Calu3 (cell line): ENCODE results near the gene PRAMEF2. TPM values are rescaled to one million over a fixed set of nuclear protein-coding genes. Genes with fewer than 3 reads are reported as not detected.
"Not testable (repeated sequence)": the region's sequence is repeated elsewhere in the genome, so short reads cannot be mapped to it uniquely, and the experiment has no call there.

Experiments used
- BruUV-seq: library from RNA; stranded (reverse); fragments of 400-500 nt; replicated peaks from 2 replicates; lab custom pipeline; 2021; lab: Mats Ljungman, UMichigan
- CTCF ChIA-PET: fragments of 300-600 bp; sonication (Branson Sonifier 250); formaldehyde crosslinking; loops from one replicate; lab custom pipeline; 2022; ENCODE audit warnings: antibody characterized with exemption; lab: Charles Lee
- DNase-seq: peaks from one replicate; pipeline ENCODE4 v3.0.0; 2022
- H3K27ac Mint-ChIP-seq: one replicate; pipeline ENCODE4 v1.8.0; 2022; ENCODE audit warnings: mixed read lengths; ENCODE audit not compliant: unreplicated experiment
- H3K27me3 Mint-ChIP-seq: one replicate; pipeline ENCODE4 v1.8.0; 2022; ENCODE audit warnings: mixed read lengths; ENCODE audit not compliant: unreplicated experiment
- H3K36me3 Mint-ChIP-seq: one replicate; pipeline ENCODE4 v1.8.0; 2022; ENCODE audit warnings: mild to moderate bottlenecking, moderate library complexity, mixed read lengths; ENCODE audit not compliant: insufficient read depth, unreplicated experiment
- H3K4me1 Mint-ChIP-seq: one replicate; pipeline ENCODE4 v1.8.0; 2022; ENCODE audit warnings: mild to moderate bottlenecking, low read depth, mixed read lengths; ENCODE audit not compliant: unreplicated experiment
- H3K4me3 Mint-ChIP-seq: one replicate; pipeline ENCODE4 v1.8.0; 2022; ENCODE audit warnings: mild to moderate bottlenecking, low read depth, moderate library complexity, mixed read lengths; ENCODE audit not compliant: unreplicated experiment
- H3K9me3 Mint-ChIP-seq: one replicate; pipeline ENCODE4 v1.8.0; 2022; ENCODE audit warnings: low read depth, mixed read lengths; ENCODE audit not compliant: unreplicated experiment
- CTCF ChIP-seq: fragments of 200-600 bp; IDR thresholded peaks from one replicate; pipeline ENCODE4 v1.8.0; 2022; ENCODE audit warnings: antibody characterized with exemption; ENCODE audit not compliant: unreplicated experiment
- intact Hi-C: fragments of 100-400 bp; cut with micrococcal nuclease; formaldehyde crosslinking; loops from one replicate; pipeline ENCODE4 v1.10.0; 2022; ENCODE audit not compliant: unreplicated experiment
- total RNA-seq: library from RNA; stranded (reverse); gene quantifications from 2 replicates; pipeline ENCODE4 v1.2.3, GENCODE V29; 2022

The PRAMEF2 gene
- total RNA-seq, 1 experiment from 2014 or later, result not detected

GRCh38 chr1:12848620-12849019 lies 8.3 kb upstream of the PRAMEF2 start, which contains the start of gene HNRNPCL1:
Gene HNRNPCL1 (minus strand): TSS chr1:12848720. CDS start chr1:12848289, 431 bp downstream.
- BruUV-seq, H3K27me3 Mint-ChIP-seq, H3K4me1 Mint-ChIP-seq, H3K36me3 Mint-ChIP-seq, CTCF ChIA-PET, H3K27ac Mint-ChIP-seq, intact Hi-C loops, H3K9me3 Mint-ChIP-seq, H3K4me3 Mint-ChIP-seq, DNase-seq: not testable (repeated sequence)

DNA sequence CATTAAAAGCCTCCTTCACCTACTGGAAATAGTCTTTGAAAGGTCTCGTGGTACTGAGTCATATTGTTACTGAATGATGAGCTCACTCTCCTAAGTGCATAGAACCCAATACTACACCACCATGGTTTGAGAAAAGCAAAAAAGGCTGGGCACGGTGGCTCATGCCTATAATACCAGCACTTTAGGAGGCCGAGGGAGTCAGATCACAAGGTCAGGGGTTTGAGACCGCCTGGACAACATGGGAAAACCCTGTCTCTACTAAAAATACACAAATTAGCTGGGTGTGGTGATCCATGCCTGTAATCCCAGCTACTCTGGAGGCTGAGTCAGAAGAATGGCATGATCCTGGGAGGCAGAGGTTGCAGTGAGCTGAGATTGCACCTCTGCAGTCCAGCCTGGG lies 5.1 kb upstream of the PRAMEF2 start:
- H3K27me3 Mint-ChIP-seq, result no peaks in the 10 kb centered on the region
- CTCF ChIA-PET, result interaction anchor here (0.7 kb wide), 1 partner anchor 390 kb away, joined by 3 read pairs; no protein-coding TSS in a partner anchor
- no peak overlapping the region for H3K27ac Mint-ChIP-seq
- no peaks in the 10 kb centered on the region for H3K9me3 Mint-ChIP-seq
- no TSS peak for BruUV-seq
- H3K4me1 Mint-ChIP-seq, result no peaks in the 10 kb centered on the region
- intact Hi-C loops, result no loop called here
- TF ChIP-seq CTCF, result no peak
- DNase-seq, result no peak
- no peaks in the 10 kb centered on the region for H3K36me3 Mint-ChIP-seq
- no peak overlapping the region for H3K4me3 Mint-ChIP-seq

DNA sequence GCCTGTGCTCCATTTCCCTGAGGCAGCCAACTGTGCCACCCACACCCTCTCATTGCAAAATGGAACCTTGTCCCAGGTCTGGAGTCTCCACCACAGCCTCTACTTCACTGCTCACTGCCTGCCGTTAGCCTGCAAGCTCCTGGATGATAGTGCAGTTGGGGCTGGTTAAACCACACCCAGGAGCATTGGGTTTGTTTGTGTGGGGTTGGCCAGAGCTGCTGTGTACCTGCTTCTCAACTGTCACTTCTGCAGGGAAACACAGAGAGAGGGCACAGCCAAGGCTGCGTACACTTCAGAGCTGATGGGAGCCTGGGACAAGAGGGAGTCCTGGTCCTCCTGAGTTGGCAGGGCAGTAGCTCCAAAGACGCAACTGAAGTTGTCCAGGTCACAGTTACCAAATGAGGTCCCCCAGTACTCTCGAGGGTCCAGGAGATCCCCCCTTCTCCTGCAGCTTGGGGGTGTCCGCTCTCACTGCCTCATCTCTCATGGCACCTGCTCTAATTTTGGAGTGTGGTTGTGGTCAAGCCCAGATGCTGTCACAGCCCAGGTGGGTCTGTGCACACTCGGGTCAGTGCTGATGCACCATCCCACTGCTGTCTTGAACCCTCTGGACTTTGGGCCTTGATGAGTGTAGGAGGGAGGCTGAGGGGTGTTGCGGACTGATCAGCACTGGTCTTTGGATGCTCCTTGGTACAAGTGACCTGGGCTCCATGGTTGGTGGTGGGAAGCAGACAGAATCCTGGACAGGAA lies 6.4 kb downstream of the PRAMEF2 start:
- H3K4me1 Mint-ChIP-seq, H3K27ac Mint-ChIP-seq, H3K4me3 Mint-ChIP-seq, CTCF ChIA-PET, intact Hi-C loops, H3K9me3 Mint-ChIP-seq, BruUV-seq, H3K36me3 Mint-ChIP-seq, DNase-seq: not testable (repeated sequence)
- H3K27me3 Mint-ChIP-seq, result peaks cover 13% of the 10 kb centered on the region

GRCh38 chr1:12878453-12878852 lies 21.6 kb downstream of the PRAMEF2 start:
- H3K36me3 Mint-ChIP-seq, H3K4me3 Mint-ChIP-seq, H3K27ac Mint-ChIP-seq, H3K9me3 Mint-ChIP-seq, intact Hi-C loops, H3K4me1 Mint-ChIP-seq, BruUV-seq, DNase-seq, CTCF ChIA-PET, H3K27me3 Mint-ChIP-seq: not testable (repeated sequence)

- H3K36me3 Mint-ChIP-seq, BruUV-seq, H3K27ac Mint-ChIP-seq, intact Hi-C loops, H3K9me3 Mint-ChIP-seq, H3K4me1 Mint-ChIP-seq, CTCF ChIA-PET, H3K27me3 Mint-ChIP-seq, H3K4me3 Mint-ChIP-seq, DNase-seq: not testable (repeated sequence)
Observed at GRCh38 chr1:12886101-12886500, 29.2 kb downstream of the PRAMEF2 start, which contains the start of gene PRAMEF4. Gene PRAMEF4 (minus strand): TSS chr1:12886201. CDS start chr1:12883394, 2,807 bp downstream.

DNA sequence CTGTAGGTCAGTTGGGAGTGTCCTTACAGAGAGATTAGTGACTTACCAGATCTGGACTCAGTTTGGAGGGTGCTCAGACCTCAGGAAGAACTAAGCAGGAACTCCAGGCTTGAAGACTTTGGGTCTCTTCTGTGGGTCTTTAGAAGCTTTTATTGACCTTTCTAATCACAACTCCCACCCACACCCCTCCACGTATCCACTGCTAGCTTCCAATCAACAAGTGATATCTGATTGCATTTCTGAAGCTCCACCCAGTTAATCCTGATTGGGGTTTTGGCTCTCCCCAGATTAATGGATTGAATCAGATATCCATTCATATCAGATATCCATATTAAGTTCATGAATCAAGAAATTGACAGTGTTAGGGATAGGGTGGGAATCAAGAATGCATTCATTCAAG lies 41.3 kb downstream of the PRAMEF2 start, which contains the start of gene PRAMEF10:
PRAMEF10 (minus strand) TSS at position 101 of the 400 bp plus-strand sequence. CDS start 2,423 bp downstream, outside the sequence.
- BruUV-seq, H3K4me3 Mint-ChIP-seq, H3K36me3 Mint-ChIP-seq, CTCF ChIA-PET, H3K27me3 Mint-ChIP-seq, H3K9me3 Mint-ChIP-seq, DNase-seq, intact Hi-C loops, H3K4me1 Mint-ChIP-seq, H3K27ac Mint-ChIP-seq: not testable (repeated sequence)

- H3K4me3 Mint-ChIP-seq, CTCF ChIA-PET, H3K27ac Mint-ChIP-seq, BruUV-seq, H3K9me3 Mint-ChIP-seq, H3K36me3 Mint-ChIP-seq, intact Hi-C loops, DNase-seq, H3K27me3 Mint-ChIP-seq, H3K4me1 Mint-ChIP-seq: not testable (repeated sequence)
Observed at GRCh38 chr1:12899186-12899585, 42.3 kb downstream of the PRAMEF2 start.

- H3K9me3 Mint-ChIP-seq, H3K36me3 Mint-ChIP-seq, DNase-seq, H3K27ac Mint-ChIP-seq, CTCF ChIA-PET, H3K4me3 Mint-ChIP-seq, H3K4me1 Mint-ChIP-seq, BruUV-seq, H3K27me3 Mint-ChIP-seq, intact Hi-C loops: not testable (repeated sequence)
Observed at GRCh38 chr1:12903793-12904572, 47.1 kb downstream of the PRAMEF2 start.
